Fibroblast of skin of left quadriceps (primary cell): Measurements from ENCODE around the gene C2orf15.
"Not testable (repeated sequence)": the region's sequence is repeated elsewhere in the genome, so short reads cannot be mapped to it uniquely, and the experiment has no call there.

Experiments
- DNase-seq, 2 experiments: peaks; one replicate each; pipeline ENCODE4 v3.0.0-alpha.2; 2013; ENCODE audit warnings: low read depth in 2 of 2

The C2orf15 gene

GRCh38 chr2:99141110-99142108, at the start of gene C2orf15:
Gene C2orf15, plus strand, starts transcription at chr2:99141707. Its CDS starts 8,852 bp downstream, at chr2:99150559.
- peak; percentile 53 to 61 for DNase-seq

GRCh38 chr2:99096728-99097127, 44.8 kb upstream of the C2orf15 start:
- no peak for DNase-seq

- no peak for DNase-seq
Measured at GRCh38 chr2:99101697-99102096, 39.8 kb upstream of the C2orf15 start.

GRCh38 chr2:99104006-99104405, 37.5 kb upstream of the C2orf15 start:
- no peak for DNase-seq

- peak in 1 of 2 experiments; percentile 0 for DNase-seq
Measured at GRCh38 chr2:99106913-99107312, 34.6 kb upstream of the C2orf15 start.

GRCh38 chr2:99111236-99111635, 30.3 kb upstream of the C2orf15 start:
- DNase-seq: no peak

- DNase-seq: no peak
Measured at GRCh38 chr2:99111945-99112344, 29.6 kb upstream of the C2orf15 start.

- no peak for DNase-seq
Measured at GRCh38 chr2:99112617-99113016, 28.9 kb upstream of the C2orf15 start.

- DNase-seq: no peak
Measured at GRCh38 chr2:99127981-99128380, 13.5 kb upstream of the C2orf15 start.

GRCh38 chr2:99135044-99135556, 6.4 kb upstream of the C2orf15 start:
- DNase-seq: not testable (repeated sequence)

GRCh38 chr2:99139003-99139402, 2.5 kb upstream of the C2orf15 start:
- no peak for DNase-seq

GRCh38 chr2:99140056-99140859, 1.2 kb upstream of the C2orf15 start:
- no peak for DNase-seq

- no peak for DNase-seq
Measured at GRCh38 chr2:99140860-99141109, 722 bp upstream of the C2orf15 start.

GRCh38 chr2:99150706-99151105, 9.2 kb downstream of the C2orf15 start:
- peak in 1 of 2 experiments; percentile 4 for DNase-seq

GRCh38 chr2:99152199-99152895, 10.8 kb downstream of the C2orf15 start:
- DNase-seq: no peak

- DNase-seq: no peak
Measured at GRCh38 chr2:99153921-99154604, 12.6 kb downstream of the C2orf15 start.

GRCh38 chr2:99154643-99155536, 13.4 kb downstream of the C2orf15 start, which contains the start of the genes LIPT1 and TSGA10:
Gene LIPT1, plus strand, starts transcription at chr2:99154967. Its CDS starts 6,991 bp downstream, at chr2:99161958.
Gene TSGA10, minus strand, starts transcription at chr2:99154942. Its CDS starts 45,503 bp downstream, at chr2:99109439.
- peak; percentile 65 to 66 for DNase-seq

- DNase-seq: no peak
Measured at GRCh38 chr2:99156891-99157290, 15.4 kb downstream of the C2orf15 start.

- no peak for DNase-seq
Measured at GRCh38 chr2:99158599-99158998, 17.1 kb downstream of the C2orf15 start.

- DNase-seq: no peak
Measured at GRCh38 chr2:99159594-99159993, 18.1 kb downstream of the C2orf15 start.
